T-helper 2 cell treated with Interferon-gamma antibody and Interleukin-4, amounts not matched to agents 5 μg/mL and 100 μg/mL, for 36 hours (primary cell): ENCODE results near the gene GGT6.

Experiments
- DNase-seq: peaks from one replicate; pipeline ENCODE4 v3.0.0; 2021; ENCODE audit warnings: low spot score
- H3K27ac Mint-ChIP-seq: one replicate; pipeline ENCODE4 v1.8.0; 2021; ENCODE audit warnings: mild to moderate bottlenecking, mixed read lengths
- H3K27me3 Mint-ChIP-seq: one replicate; pipeline ENCODE4 v1.8.0; 2021; ENCODE audit warnings: low read depth, mixed read lengths
- H3K36me3 Mint-ChIP-seq: one replicate; pipeline ENCODE4 v1.8.0; 2021; ENCODE audit warnings: low read depth, mixed read lengths
- H3K4me1 Mint-ChIP-seq: one replicate; pipeline ENCODE4 v1.8.0; 2021; ENCODE audit warnings: low read depth, mixed read lengths
- H3K4me3 Mint-ChIP-seq: one replicate; pipeline ENCODE4 v1.8.0; 2022; ENCODE audit warnings: mild to moderate bottlenecking, moderate library complexity, mixed read lengths
- H3K9me3 Mint-ChIP-seq: one replicate; pipeline ENCODE4 v1.8.0; 2021; ENCODE audit warnings: mixed read lengths

GGT6 gene

GRCh38 chr17:4514779-4515178 lies 45.6 kb downstream of the GGT6 start:
- H3K9me3 Mint-ChIP-seq, result no peaks in the 10 kb centered on the region
- no peak overlapping the region for H3K4me3 Mint-ChIP-seq
- H3K36me3 Mint-ChIP-seq, result no peaks in the 10 kb centered on the region
- no peak overlapping the region for H3K27ac Mint-ChIP-seq
- H3K4me1 Mint-ChIP-seq, result no peaks in the 10 kb centered on the region
- no peaks in the 10 kb centered on the region for H3K27me3 Mint-ChIP-seq
- no peak for DNase-seq

- H3K9me3 Mint-ChIP-seq, result no peaks in the 10 kb centered on the region
- no peaks in the 10 kb centered on the region for H3K27me3 Mint-ChIP-seq
- no peaks in the 10 kb centered on the region for H3K36me3 Mint-ChIP-seq
- H3K27ac Mint-ChIP-seq, result no peak overlapping the region
- DNase-seq, result no peak
- peaks cover 3% of the 10 kb centered on the region for H3K4me1 Mint-ChIP-seq
- no peak overlapping the region for H3K4me3 Mint-ChIP-seq
Observed at GRCh38 chr17:4514206-4514605, 46.2 kb downstream of the GGT6 start.

- DNase-seq, result no peak
- Mint-ChIP-seq H3K4me1 (peaks cover 8% of the 10 kb centered on the region), H3K27ac (no peak overlapping the region), H3K9me3 (no peaks in the 10 kb centered on the region), H3K36me3 (no peaks in the 10 kb centered on the region), H3K27me3 (no peaks in the 10 kb centered on the region), H3K4me3 (no peak overlapping the region)
Observed at GRCh38 chr17:4513113-4514032, 47.0 kb downstream of the GGT6 start.

- no peak for DNase-seq
- Mint-ChIP-seq H3K27ac (no peak overlapping the region), H3K27me3 (no peaks in the 10 kb centered on the region), H3K4me3 (no peak overlapping the region), H3K36me3 (no peaks in the 10 kb centered on the region), H3K9me3 (no peaks in the 10 kb centered on the region), H3K4me1 (peaks cover 8% of the 10 kb centered on the region)
Observed at GRCh38 chr17:4512156-4513112, 47.9 kb downstream of the GGT6 start.

GRCh38 chr17:4511199-4511932 lies 49.0 kb downstream of the GGT6 start:
- no peak overlapping the region for H3K27ac Mint-ChIP-seq
- no peak overlapping the region for H3K4me3 Mint-ChIP-seq
- H3K4me1 Mint-ChIP-seq, result peaks cover 8% of the 10 kb centered on the region
- no peaks in the 10 kb centered on the region for H3K27me3 Mint-ChIP-seq
- no peak for DNase-seq
- H3K36me3 Mint-ChIP-seq, result no peaks in the 10 kb centered on the region
- no peaks in the 10 kb centered on the region for H3K9me3 Mint-ChIP-seq

- Mint-ChIP-seq H3K27ac (no peak overlapping the region), H3K4me3 (no peak overlapping the region), H3K4me1 (peaks cover 8% of the 10 kb centered on the region), H3K27me3 (no peaks in the 10 kb centered on the region), H3K36me3 (no peaks in the 10 kb centered on the region), H3K9me3 (no peaks in the 10 kb centered on the region)
- no peak for DNase-seq
Observed at GRCh38 chr17:4510618-4510941, 49.8 kb downstream of the GGT6 start.

GRCh38 chr17:4509923-4510617 lies 50.3 kb downstream of the GGT6 start:
- H3K4me1 Mint-ChIP-seq, result peaks cover 8% of the 10 kb centered on the region
- no peak overlapping the region for H3K27ac Mint-ChIP-seq
- no peak for DNase-seq
- no peaks in the 10 kb centered on the region for H3K9me3 Mint-ChIP-seq
- H3K36me3 Mint-ChIP-seq, result no peaks in the 10 kb centered on the region
- H3K4me3 Mint-ChIP-seq, result no peak overlapping the region
- no peaks in the 10 kb centered on the region for H3K27me3 Mint-ChIP-seq

GRCh38 chr17:4509401-4509800 lies 51.0 kb downstream of the GGT6 start:
- DNase-seq, result peak; percentile 34
- no peak overlapping the region for H3K27ac Mint-ChIP-seq
- H3K36me3 Mint-ChIP-seq, result no peaks in the 10 kb centered on the region
- H3K4me1 Mint-ChIP-seq, result peaks cover 15% of the 10 kb centered on the region
- H3K4me3 Mint-ChIP-seq, result no peak overlapping the region
- H3K9me3 Mint-ChIP-seq, result no peaks in the 10 kb centered on the region
- no peaks in the 10 kb centered on the region for H3K27me3 Mint-ChIP-seq

- no peak overlapping the region for H3K4me3 Mint-ChIP-seq
- H3K27me3 Mint-ChIP-seq, result peaks cover 5% of the 10 kb centered on the region
- DNase-seq, result no peak
- no peak overlapping the region for H3K27ac Mint-ChIP-seq
- H3K36me3 Mint-ChIP-seq, result no peaks in the 10 kb centered on the region
- H3K4me1 Mint-ChIP-seq, result peaks cover 20% of the 10 kb centered on the region
- H3K9me3 Mint-ChIP-seq, result no peaks in the 10 kb centered on the region
Observed at GRCh38 chr17:4508207-4508606, 52.2 kb downstream of the GGT6 start.

GRCh38 chr17:4507361-4508111 lies 52.8 kb downstream of the GGT6 start:
- Mint-ChIP-seq H3K4me1 (peaks cover 20% of the 10 kb centered on the region), H3K4me3 (no peak overlapping the region), H3K9me3 (no peaks in the 10 kb centered on the region), H3K27ac (no peak overlapping the region), H3K36me3 (no peaks in the 10 kb centered on the region), H3K27me3 (peaks cover 10% of the 10 kb centered on the region)
- no peak for DNase-seq
